ENCODE results near the gene KRTAP20-2.

DNA sequence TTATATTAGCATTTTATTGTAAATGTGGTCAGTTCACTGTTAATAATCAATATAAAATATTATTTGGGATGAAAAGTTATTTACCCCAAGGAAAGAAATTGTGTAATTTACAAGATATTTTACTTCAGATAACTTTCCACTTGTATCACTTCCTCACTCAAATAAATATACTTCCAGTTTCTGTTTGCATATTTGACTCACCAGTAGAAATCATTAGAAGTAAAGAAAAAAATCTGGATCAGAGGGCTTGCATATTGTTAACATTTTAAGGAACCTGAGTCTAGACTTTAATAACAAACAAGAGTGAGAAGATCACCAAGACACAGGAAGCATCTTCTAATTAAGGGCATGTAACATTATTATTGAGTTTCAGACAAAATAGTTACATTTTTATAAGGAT, 14.9 kb upstream of the KRTAP20-2 start:
- TF ChIP-seq, protein P1, sequence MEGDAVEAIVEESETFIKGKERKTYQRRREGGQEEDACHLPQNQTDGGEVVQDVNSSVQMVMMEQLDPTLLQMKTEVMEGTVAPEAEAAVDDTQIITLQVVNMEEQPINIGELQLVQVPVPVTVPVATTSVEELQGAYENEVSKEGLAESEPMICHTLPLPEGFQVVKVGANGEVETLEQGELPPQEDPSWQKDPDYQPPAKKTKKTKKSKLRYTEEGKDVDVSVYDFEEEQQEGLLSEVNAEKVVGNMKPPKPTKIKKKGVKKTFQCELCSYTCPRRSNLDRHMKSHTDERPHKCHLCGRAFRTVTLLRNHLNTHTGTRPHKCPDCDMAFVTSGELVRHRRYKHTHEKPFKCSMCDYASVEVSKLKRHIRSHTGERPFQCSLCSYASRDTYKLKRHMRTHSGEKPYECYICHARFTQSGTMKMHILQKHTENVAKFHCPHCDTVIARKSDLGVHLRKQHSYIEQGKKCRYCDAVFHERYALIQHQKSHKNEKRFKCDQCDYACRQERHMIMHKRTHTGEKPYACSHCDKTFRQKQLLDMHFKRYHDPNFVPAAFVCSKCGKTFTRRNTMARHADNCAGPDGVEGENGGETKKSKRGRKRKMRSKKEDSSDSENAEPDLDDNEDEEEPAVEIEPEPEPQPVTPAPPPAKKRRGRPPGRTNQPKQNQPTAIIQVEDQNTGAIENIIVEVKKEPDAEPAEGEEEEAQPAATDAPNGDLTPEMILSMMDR (IDR thresholded peaks at IDR 0.05): no peak
- no peak for TF ChIP-seq POLR2A (IDR thresholded peaks at IDR 0.05)

Measured in uterus (tissue), 2 donors.